Naive thymus-derived CD4-positive, alpha-beta T cell (primary cell): ENCODE results near the gene HAPLN3. TPM values are rescaled to one million over a fixed set of nuclear protein-coding genes. Genes with fewer than 3 reads are reported as not detected.

Experiments
- ATAC-seq: fragments of 150-1000 bp; cut with Tn5 transposase; 2 replicates; pipeline ENCODE4 v1.10.0; 2021; ENCODE audit warnings: mild to moderate bottlenecking, moderate library complexity
- CTCF ChIA-PET: fragments of 350-600 bp; sonication (Branson Sonifier 250); formaldehyde crosslinking; loops from one replicate; lab custom pipeline; 2021; ENCODE audit warnings: antibody characterized with exemption; lab: Charles Lee
- POLR2A ChIA-PET: fragments of 350-600 bp; sonication (Branson Sonifier 250); formaldehyde crosslinking; loops from one replicate; lab custom pipeline; 2021; ENCODE audit warnings: antibody characterized with exemption, inconsistent platforms; lab: Charles Lee
- DNase-seq, 9 donors: peaks; one replicate each; pipeline versions ENCODE4 v3.0.0 to v3.0.0-alpha.2; 2020 to 2022; ENCODE audit warnings: mixed read lengths in 1 of 9
- H3K27ac ChIP-seq: one replicate; pipeline ENCODE4 v1.7.0; 2013; ENCODE audit warnings: mild to moderate bottlenecking, low read depth, low read length, moderate library complexity
- H3K27me3 ChIP-seq, 2 donors: one replicate each; pipeline ENCODE4 v1.7.0; 2013; ENCODE audit warnings: low read length in 2 of 2, mild to moderate bottlenecking in 2 of 2, moderate library complexity in 2 of 2; ENCODE audit not compliant: control insufficient read depth in 2 of 2, insufficient read depth in 2 of 2
- H3K36me3 ChIP-seq, 3 experiments: 1 replicate in 2 of 3; 2 replicates in 1 of 3; pipeline ENCODE4 v1.7.0; 2013; ENCODE audit warnings: low read length in 3 of 3, mild to moderate bottlenecking in 3 of 3, moderate library complexity in 1 of 3; ENCODE audit not compliant: insufficient read depth in 3 of 3, control insufficient read depth in 2 of 3
- H3K4me1 ChIP-seq, 2 donors: one replicate each; pipeline ENCODE4 v1.7.0; 2013; ENCODE audit warnings: low read length in 2 of 2, mild to moderate bottlenecking in 2 of 2, moderate library complexity in 1 of 2; ENCODE audit not compliant: control insufficient read depth in 2 of 2, insufficient read depth in 2 of 2
- H3K4me3 ChIP-seq: 2 replicates; pipeline ENCODE4 v1.7.0; 2013; ENCODE audit warnings: mild to moderate bottlenecking, low read length
- H3K9me3 ChIP-seq, 3 experiments: 1 replicate in 2 of 3; 2 replicates in 1 of 3; pipeline ENCODE4 v1.7.0; 2013; ENCODE audit warnings: low read length in 3 of 3; ENCODE audit not compliant: control insufficient read depth in 2 of 3
- H3K27ac Mint-ChIP-seq, 9 donors: one replicate each; pipeline ENCODE4 v1.8.0; 2020 to 2022; ENCODE audit warnings: mixed read lengths in 9 of 9, mild to moderate bottlenecking in 8 of 9, moderate library complexity in 5 of 9, inconsistent platforms in 2 of 9
- H3K27me3 Mint-ChIP-seq, 5 donors: one replicate each; pipeline ENCODE4 v1.8.0; 2021 to 2022; ENCODE audit warnings: mixed read lengths in 5 of 5, mild to moderate bottlenecking in 1 of 5
- H3K36me3 Mint-ChIP-seq, 5 donors: one replicate each; pipeline ENCODE4 v1.8.0; 2020 to 2022; ENCODE audit warnings: mixed read lengths in 5 of 5, mild to moderate bottlenecking in 3 of 5, inconsistent platforms in 1 of 5
- H3K4me1 Mint-ChIP-seq, 7 donors: one replicate each; pipeline ENCODE4 v1.8.0; 2020 to 2022; ENCODE audit warnings: mixed read lengths in 7 of 7, mild to moderate bottlenecking in 3 of 7, inconsistent platforms in 1 of 7
- H3K4me3 Mint-ChIP-seq, 10 donors: one replicate each; pipeline ENCODE4 v1.8.0; 2020 to 2022; ENCODE audit warnings: mild to moderate bottlenecking in 10 of 10, mixed read lengths in 10 of 10, moderate library complexity in 6 of 10, inconsistent platforms in 2 of 10
- H3K9me3 Mint-ChIP-seq, 11 donors: one replicate each; pipeline ENCODE4 v1.8.0; 2020 to 2022; ENCODE audit warnings: mixed read lengths in 11 of 11, mild to moderate bottlenecking in 4 of 11, inconsistent platforms in 1 of 11, moderate library complexity in 1 of 11
- intact Hi-C, 2 donors: fragments of 100-400 bp; cut with micrococcal nuclease; formaldehyde crosslinking; loops; one replicate each; pipeline ENCODE4 v1.15.1; 2023
- polyA plus RNA-seq, 2 donors: library from polyadenylated mRNA; unstranded; fragments of 300-500 nt; fragmentation: Illumina TruSeq; gene quantifications; one replicate each; pipeline ENCODE4 v1.2.3, GENCODE V29; 2021
- total RNA-seq, 6 experiments: library from RNA in 5 of 6; stranded (reverse) in 5 of 6; gene quantifications; 1 replicate in 5 of 6; 2 replicates in 1 of 6; pipeline ENCODE4 v1.2.3 and lab custom pipeline; 2021 to 2026

The HAPLN3 gene
- total and polyA plus RNA-seq, 7 experiments from 2014 or later, result 37.1 to 158 (median 78.0) TPM

DNA sequence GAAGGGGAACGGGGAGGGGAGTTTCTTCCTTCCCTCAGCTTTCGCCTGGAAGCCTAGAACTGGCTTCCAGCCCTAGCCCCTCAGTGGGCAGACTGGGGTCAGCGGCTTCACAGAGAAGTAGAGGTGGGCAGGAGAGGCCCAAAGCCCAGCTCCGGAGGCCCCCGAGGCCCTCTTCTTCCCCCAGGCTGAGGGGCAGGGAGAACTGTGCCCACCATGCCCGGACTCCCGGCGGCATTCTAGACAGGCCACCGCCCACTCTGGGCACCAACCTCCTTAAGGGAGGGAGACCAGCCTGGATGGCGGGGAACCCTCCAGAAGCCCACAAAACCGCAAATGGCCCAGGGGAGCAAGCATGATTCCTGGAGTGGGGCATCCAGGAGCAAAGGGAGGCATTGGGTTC, 17.9 kb downstream of the HAPLN3 start:
- ATAC-seq (no peak), DNase-seq (no peak)
- Histone ChIP-seq H3K36me3 (peaks cover 0 to 64% (median 10%) of the 10 kb centered on the region in 3 experiments), H3K27me3 (no peaks in the 10 kb centered on the region), H3K4me3 (no peak overlapping the region), H3K9me3 (no peaks in the 10 kb centered on the region), H3K4me1 (no peaks in the 10 kb centered on the region), H3K27ac (no peak overlapping the region)
- Mint-ChIP-seq H3K4me1 (peaks cover 0 to 8% (median 0%) of the 10 kb centered on the region in 7 donors), H3K4me3 (no peak overlapping the region), H3K9me3 (peaks cover 0 to 1% (median 0%) of the 10 kb centered on the region in 11 donors), H3K27me3 (no peaks in the 10 kb centered on the region), H3K36me3 (peaks cover 12 to 52% (median 22%) of the 10 kb centered on the region in 5 donors), H3K27ac (no peak overlapping the region)
- POLR2A ChIA-PET, result no interaction called here
- intact Hi-C loops, result no loop called here
- CTCF ChIA-PET, result interaction anchor here (1.9 kb wide), 1 partner anchor 15 kb away, joined by 6 read pairs; no protein-coding TSS in a partner anchor

DNA sequence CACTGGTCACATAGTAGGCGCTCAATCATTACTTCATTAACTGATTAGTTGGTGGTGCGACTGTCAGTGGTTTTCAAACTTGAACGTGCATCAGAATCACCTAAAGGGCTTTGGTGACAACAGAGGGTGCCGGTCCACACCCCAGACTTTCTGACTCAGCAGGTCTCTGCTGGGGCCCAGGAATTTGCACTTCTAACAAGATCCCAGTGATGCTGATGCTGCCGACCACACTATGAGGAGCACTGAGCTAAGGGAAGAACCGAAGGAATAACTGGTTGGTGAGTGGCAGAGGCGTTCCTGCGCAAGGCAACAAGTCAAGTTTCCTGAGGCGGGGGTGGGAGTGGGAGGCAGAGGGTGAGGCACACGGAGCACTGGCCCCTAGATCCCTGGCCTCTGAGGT, 18.8 kb downstream of the HAPLN3 start:
- POLR2A ChIA-PET, result no interaction called here
- CTCF ChIA-PET, result no interaction called here

DNA sequence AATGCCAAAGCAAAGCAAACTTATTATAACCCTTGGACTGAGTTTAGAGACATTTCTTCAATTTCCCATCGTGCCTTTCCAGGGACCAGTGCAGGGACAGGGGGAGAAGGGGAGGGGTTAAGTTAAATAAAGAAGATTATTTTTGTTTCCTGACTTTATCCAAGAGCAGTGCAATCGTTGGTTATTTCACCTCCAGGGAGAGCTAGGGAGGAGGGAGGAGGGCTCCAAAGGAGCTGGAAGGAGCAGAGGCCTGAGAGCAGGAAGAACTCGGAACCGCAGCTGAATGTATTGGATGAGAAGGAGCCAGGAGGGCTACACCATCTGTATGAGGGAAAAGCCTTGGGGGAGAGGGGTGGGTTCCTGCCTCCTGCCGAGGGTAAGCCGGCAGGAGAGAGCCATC, 20.7 kb downstream of the HAPLN3 start:
- H3K36me3 ChIP-seq, result peaks cover 0 to 36% (median 4%) of the 10 kb centered on the region in 3 experiments
- peak overlapping the region in 1 of 9 donors; percentile 43 for H3K27ac Mint-ChIP-seq
- no peaks in the 10 kb centered on the region for H3K4me1 ChIP-seq
- ATAC-seq (no peak), DNase-seq (no peak)
- H3K4me3 Mint-ChIP-seq, result no peak overlapping the region
- ChIA-PET POLR2A (no interaction called here), CTCF (no interaction called here)
- no peaks in the 10 kb centered on the region for H3K27me3 ChIP-seq
- no peaks in the 10 kb centered on the region for H3K9me3 ChIP-seq
- H3K4me3 ChIP-seq, result no peak overlapping the region
- peaks cover 7 to 35% (median 20%) of the 10 kb centered on the region in 5 donors for H3K36me3 Mint-ChIP-seq
- no peaks in the 10 kb centered on the region for H3K27me3 Mint-ChIP-seq
- peaks cover 0 to 1% (median 0%) of the 10 kb centered on the region in 11 donors for H3K9me3 Mint-ChIP-seq
- peaks cover 0 to 4% (median 0%) of the 10 kb centered on the region in 7 donors for H3K4me1 Mint-ChIP-seq
- intact Hi-C loops, result no loop called here
- no peak overlapping the region for H3K27ac ChIP-seq

More for the DNA sequence above, 18.8 kb downstream of the HAPLN3 start:
- no peaks in the 10 kb centered on the region for H3K4me1 ChIP-seq
- no peaks in the 10 kb centered on the region for H3K27me3 ChIP-seq
- H3K4me1 Mint-ChIP-seq, result peaks cover 0 to 7% (median 0%) of the 10 kb centered on the region in 7 donors
- no peak overlapping the region for H3K27ac Mint-ChIP-seq
- H3K9me3 Mint-ChIP-seq, result peaks cover 0 to 1% (median 0%) of the 10 kb centered on the region in 11 donors
- no peak overlapping the region for H3K4me3 Mint-ChIP-seq
- peaks cover 0 to 55% (median 10%) of the 10 kb centered on the region in 3 experiments for H3K36me3 ChIP-seq
- no peak for DNase-seq
- peaks cover 12 to 43% (median 22%) of the 10 kb centered on the region in 5 donors for H3K36me3 Mint-ChIP-seq
- H3K4me3 ChIP-seq, result no peak overlapping the region
- intact Hi-C loops, result no loop called here
- ATAC-seq, result no peak
- H3K9me3 ChIP-seq, result no peaks in the 10 kb centered on the region
- H3K27ac ChIP-seq, result no peak overlapping the region
- H3K27me3 Mint-ChIP-seq, result no peaks in the 10 kb centered on the region

GRCh38 chr15:88874275-88874674, 21.1 kb downstream of the HAPLN3 start:
- Mint-ChIP-seq H3K4me1 (peaks cover 0 to 4% (median 0%) of the 10 kb centered on the region in 7 donors), H3K36me3 (peaks cover 7 to 33% (median 20%) of the 10 kb centered on the region in 5 donors), H3K27ac (peak overlapping the region in 3 of 9 donors; percentile 9 to 55 (median 43)), H3K4me3 (no peak overlapping the region), H3K9me3 (peaks cover 0 to 1% (median 0%) of the 10 kb centered on the region in 11 donors), H3K27me3 (no peaks in the 10 kb centered on the region)
- Histone ChIP-seq H3K36me3 (peaks cover 0 to 32% (median 4%) of the 10 kb centered on the region in 3 experiments), H3K9me3 (no peaks in the 10 kb centered on the region), H3K27me3 (no peaks in the 10 kb centered on the region), H3K4me3 (no peak overlapping the region), H3K4me1 (no peaks in the 10 kb centered on the region), H3K27ac (no peak overlapping the region)
- ChIA-PET CTCF (no interaction called here), POLR2A (no interaction called here)
- intact Hi-C loops, result no loop called here
- ATAC-seq (no peak), DNase-seq (no peak)

DNA sequence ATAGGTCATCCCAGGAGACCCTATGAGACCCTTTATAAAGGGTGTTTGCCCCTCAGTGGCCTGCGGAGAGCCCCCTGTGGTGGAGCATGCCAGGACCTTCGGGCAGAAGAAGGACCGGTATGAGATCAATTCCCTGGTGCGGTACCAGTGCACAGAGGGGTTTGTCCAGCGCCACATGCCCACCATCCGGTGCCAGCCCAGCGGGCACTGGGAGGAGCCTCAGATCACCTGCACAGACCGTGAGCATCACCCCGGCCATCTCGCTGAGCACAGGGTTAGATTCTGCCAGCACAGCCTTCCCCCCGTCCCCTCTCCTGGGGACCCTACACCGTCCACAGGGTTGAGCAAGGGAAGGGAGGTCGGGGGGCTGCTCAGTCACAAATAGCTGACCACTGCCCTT, 21.6 kb downstream of the HAPLN3 start:
- peaks cover 0 to 1% (median 0%) of the 10 kb centered on the region in 11 donors for H3K9me3 Mint-ChIP-seq
- Histone ChIP-seq H3K36me3 (peaks cover 0 to 27% (median 4%) of the 10 kb centered on the region in 3 experiments), H3K4me1 (no peaks in the 10 kb centered on the region), H3K4me3 (no peak overlapping the region), H3K9me3 (no peaks in the 10 kb centered on the region), H3K27me3 (no peaks in the 10 kb centered on the region), H3K27ac (no peak overlapping the region)
- H3K27me3 Mint-ChIP-seq, result no peaks in the 10 kb centered on the region
- H3K4me3 Mint-ChIP-seq, result no peak overlapping the region
- ChIA-PET CTCF (no interaction called here), POLR2A (no interaction called here)
- ATAC-seq (no peak), DNase-seq (no peak)
- H3K4me1 Mint-ChIP-seq, result peaks cover 0 to 4% (median 0%) of the 10 kb centered on the region in 7 donors
- intact Hi-C loops, result no loop called here
- H3K27ac Mint-ChIP-seq, result peak overlapping the region in 1 of 9 donors; percentile 76
- H3K36me3 Mint-ChIP-seq, result peaks cover 7 to 32% (median 20%) of the 10 kb centered on the region in 5 donors

GRCh38 chr15:88872706-88873105, 22.6 kb downstream of the HAPLN3 start:
- POLR2A ChIA-PET, result no interaction called here
- H3K4me3 Mint-ChIP-seq, result no peak overlapping the region

GRCh38 chr15:88872106-88872505, 23.2 kb downstream of the HAPLN3 start:
- POLR2A ChIA-PET, result no interaction called here
- peak overlapping the region in 1 of 9 donors; percentile 51 for H3K27ac Mint-ChIP-seq

More at GRCh38 chr15:88872706-88873105, 22.6 kb downstream of the HAPLN3 start:
- Histone ChIP-seq H3K4me1 (no peaks in the 10 kb centered on the region), H3K9me3 (no peaks in the 10 kb centered on the region), H3K4me3 (no peak overlapping the region), H3K27ac (no peak overlapping the region), H3K27me3 (no peaks in the 10 kb centered on the region), H3K36me3 (peaks cover 0 to 16% (median 4%) of the 10 kb centered on the region in 3 experiments)
- Mint-ChIP-seq H3K9me3 (peaks cover 0 to 1% (median 0%) of the 10 kb centered on the region in 11 donors), H3K36me3 (peaks cover 7 to 27% (median 20%) of the 10 kb centered on the region in 5 donors), H3K4me1 (peaks cover 0 to 4% (median 0%) of the 10 kb centered on the region in 7 donors), H3K27me3 (no peaks in the 10 kb centered on the region), H3K27ac (peak overlapping the region in 1 of 9 donors; percentile 70)
- intact Hi-C loops, result no loop called here
- CTCF ChIA-PET, result no interaction called here
- ATAC-seq (no peak), DNase-seq (no peak)

More at GRCh38 chr15:88872106-88872505, 23.2 kb downstream of the HAPLN3 start:
- H3K27me3 Mint-ChIP-seq, result no peaks in the 10 kb centered on the region
- CTCF ChIA-PET, result no interaction called here
- ATAC-seq, result no peak
- Histone ChIP-seq H3K9me3 (no peaks in the 10 kb centered on the region), H3K4me1 (no peaks in the 10 kb centered on the region), H3K36me3 (peaks cover 0 to 10% (median 4%) of the 10 kb centered on the region in 3 experiments), H3K4me3 (no peak overlapping the region), H3K27ac (no peak overlapping the region), H3K27me3 (no peaks in the 10 kb centered on the region)
- H3K4me1 Mint-ChIP-seq, result peaks cover 0 to 4% (median 0%) of the 10 kb centered on the region in 7 donors
- peaks cover 7 to 26% (median 20%) of the 10 kb centered on the region in 5 donors for H3K36me3 Mint-ChIP-seq
- no peak for DNase-seq
- no peak overlapping the region for H3K4me3 Mint-ChIP-seq
- H3K9me3 Mint-ChIP-seq, result peaks cover 0 to 1% (median 0%) of the 10 kb centered on the region in 11 donors
- intact Hi-C loops, result no loop called here
